Rectal smooth muscle tissue (tissue), 1 donor: ENCODE measurements around the gene ULK4.

Experiments used
- H3K27ac ChIP-seq: one replicate; pipeline ENCODE4 v1.7.0; 2013; ENCODE audit warnings: low read depth, low read length, inconsistent platforms
- H3K27me3 ChIP-seq: one replicate; pipeline ENCODE4 v1.7.0; 2013; ENCODE audit warnings: low read length; ENCODE audit not compliant: control insufficient read depth, insufficient read depth
- H3K36me3 ChIP-seq: one replicate; pipeline ENCODE4 v1.7.0; 2013; ENCODE audit warnings: low read length; ENCODE audit not compliant: control insufficient read depth, insufficient read depth
- H3K4me1 ChIP-seq: one replicate; pipeline ENCODE4 v1.7.0; 2013; ENCODE audit warnings: low read length; ENCODE audit not compliant: control insufficient read depth, insufficient read depth
- H3K4me3 ChIP-seq: one replicate; pipeline ENCODE4 v1.7.0; 2013; ENCODE audit warnings: low read length
- H3K9ac ChIP-seq: one replicate; pipeline ENCODE4 v1.7.0; 2013; ENCODE audit warnings: low read length

The ULK4 gene

DNA sequence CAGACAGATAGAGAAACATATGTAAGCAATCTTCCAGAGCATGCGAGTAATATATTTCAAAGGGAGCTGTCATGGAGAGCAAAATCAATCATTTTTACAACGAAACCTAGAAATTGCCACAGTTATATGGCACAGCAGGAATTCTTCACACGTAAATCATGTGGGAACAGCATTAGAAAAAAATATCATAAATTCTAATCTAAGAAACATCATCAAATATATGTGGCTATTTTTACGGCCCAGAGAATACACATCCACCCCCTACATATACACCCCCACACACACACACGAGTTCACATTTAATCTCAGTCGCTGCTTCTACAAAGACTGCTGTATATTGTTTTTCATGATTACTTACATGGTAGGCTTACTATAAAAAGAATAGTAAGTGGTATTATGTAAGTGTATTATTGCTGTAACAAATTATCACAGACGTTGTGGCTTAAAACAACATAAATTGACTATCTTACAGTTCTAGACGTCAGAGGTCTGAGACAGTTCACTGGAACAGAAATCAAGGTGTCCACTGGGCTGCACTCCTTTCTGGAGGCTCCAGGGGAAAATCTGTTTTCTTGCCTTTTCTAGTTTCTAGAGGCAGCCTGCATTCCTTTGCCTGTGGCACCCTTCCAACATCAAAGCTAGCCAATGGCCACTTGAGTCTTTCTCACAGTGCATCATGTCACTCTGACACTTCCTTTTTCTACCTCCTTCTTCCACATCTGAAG is 363.3 kb downstream of the ULK4 start:
- H3K9ac ChIP-seq = no peak overlapping the region
- no peak overlapping the region for H3K4me3 ChIP-seq
- no peaks in the 10 kb centered on the region for H3K36me3 ChIP-seq
- no peaks in the 10 kb centered on the region for H3K27me3 ChIP-seq
- peaks cover 5% of the 10 kb centered on the region for H3K4me1 ChIP-seq
- no peak overlapping the region for H3K27ac ChIP-seq

DNA sequence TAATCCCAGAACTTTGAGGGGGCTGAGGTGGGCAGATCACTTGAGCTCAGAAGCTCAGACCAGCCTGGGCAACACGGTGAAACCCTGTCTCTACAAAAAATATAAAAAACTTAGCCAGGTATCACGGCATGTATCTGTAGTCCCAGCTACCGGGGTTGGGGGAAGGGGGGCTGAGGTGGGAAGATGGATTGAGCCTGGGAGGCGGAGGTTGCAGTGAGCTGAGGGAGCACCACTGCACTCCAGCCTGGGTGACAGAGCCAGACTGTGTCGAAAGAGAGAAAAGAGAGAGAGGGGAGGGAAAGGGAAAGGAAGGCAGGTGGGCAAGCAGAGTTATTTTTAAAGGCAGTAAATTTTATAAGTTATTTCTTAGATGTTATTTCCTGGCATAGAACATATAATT is 368.1 kb downstream of the ULK4 start:
- no peaks in the 10 kb centered on the region for H3K27me3 ChIP-seq
- no peak overlapping the region for H3K4me3 ChIP-seq
- H3K36me3 ChIP-seq = no peaks in the 10 kb centered on the region
- no peak overlapping the region for H3K9ac ChIP-seq
- no peak overlapping the region for H3K27ac ChIP-seq
- H3K4me1 ChIP-seq = peaks cover under 1% of the 10 kb centered on the region

DNA sequence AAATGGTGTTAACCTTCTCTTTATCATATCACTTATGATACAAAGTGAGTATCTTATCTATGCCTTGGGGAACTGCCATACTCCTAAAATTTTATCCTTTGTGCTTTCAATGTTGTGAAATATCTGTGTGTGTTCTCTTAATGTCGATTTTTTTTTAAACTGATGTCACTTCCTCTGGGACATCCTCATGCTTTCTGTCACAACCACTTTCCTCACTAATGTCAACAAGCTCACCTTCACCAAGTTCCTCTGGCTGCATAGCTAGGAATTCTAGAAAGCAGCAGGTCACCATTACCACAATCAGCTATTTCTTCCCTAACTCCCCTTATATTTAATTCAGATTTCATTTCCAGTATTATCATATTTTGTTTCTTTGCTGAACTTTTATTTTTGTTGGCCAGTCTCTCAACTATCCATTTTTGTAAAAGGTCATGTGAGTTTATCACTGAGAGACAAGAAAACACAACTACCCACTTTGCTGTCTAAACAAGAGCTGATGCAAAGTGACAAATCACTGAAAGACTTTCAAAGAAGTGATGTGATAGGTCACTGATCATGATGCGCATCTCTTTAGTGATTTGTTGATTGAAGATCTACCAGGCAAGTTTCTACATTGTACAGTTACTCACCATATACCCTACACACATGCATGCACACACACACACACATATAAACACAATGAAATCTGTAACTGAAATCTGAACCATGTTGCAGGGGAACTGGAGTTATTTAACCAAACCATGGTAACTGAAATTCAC is 369.0 kb downstream of the ULK4 start:
- H3K27ac ChIP-seq = no peak overlapping the region
- no peak overlapping the region for H3K4me3 ChIP-seq
- H3K4me1 ChIP-seq = no peaks in the 10 kb centered on the region
- H3K27me3 ChIP-seq = no peaks in the 10 kb centered on the region
- no peaks in the 10 kb centered on the region for H3K36me3 ChIP-seq
- H3K9ac ChIP-seq = no peak overlapping the region

DNA sequence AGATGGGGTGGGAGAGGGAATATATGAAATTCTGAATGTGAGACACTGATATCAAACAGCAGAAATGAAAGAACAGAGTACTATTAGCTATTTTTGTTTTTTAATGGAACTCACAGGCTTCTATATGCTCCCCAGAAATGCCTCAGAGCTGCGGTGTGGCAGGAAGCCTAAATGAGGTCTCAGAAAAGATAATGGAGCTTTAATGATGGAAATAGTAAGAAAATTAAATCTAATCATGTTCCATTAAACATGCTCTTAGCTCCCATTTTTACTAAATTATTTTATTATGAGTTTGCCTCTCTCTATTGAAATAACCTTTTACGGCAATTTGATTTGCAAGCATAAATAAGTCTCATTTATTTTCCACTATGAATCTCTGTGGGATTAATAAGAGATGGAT is 378.9 kb downstream of the ULK4 start:
- H3K27me3 ChIP-seq = no peaks in the 10 kb centered on the region
- H3K4me3 ChIP-seq = no peak overlapping the region
- no peak overlapping the region for H3K9ac ChIP-seq
- H3K4me1 ChIP-seq = no peaks in the 10 kb centered on the region
- H3K27ac ChIP-seq = no peak overlapping the region
- no peaks in the 10 kb centered on the region for H3K36me3 ChIP-seq

DNA sequence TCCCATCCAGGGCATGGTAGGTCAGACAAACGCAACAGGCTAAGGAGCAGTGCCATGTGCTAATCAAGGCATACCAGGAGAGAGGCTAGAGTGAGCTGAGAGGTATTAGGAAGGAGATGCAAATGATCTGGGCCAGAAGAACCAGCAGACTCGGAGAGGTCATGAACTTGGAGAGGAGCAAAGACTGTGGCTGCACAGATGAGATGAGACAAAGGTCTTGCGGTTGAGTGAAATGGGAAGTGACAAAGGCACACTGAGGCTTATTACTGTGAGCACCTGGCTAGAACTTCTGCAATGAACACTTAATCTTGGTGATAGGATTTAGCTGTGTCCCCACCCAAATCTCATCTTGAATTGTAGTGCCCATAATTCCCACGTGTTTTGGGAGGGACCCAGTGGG is 380.2 kb downstream of the ULK4 start:
- H3K27ac ChIP-seq = no peak overlapping the region
- H3K27me3 ChIP-seq = no peaks in the 10 kb centered on the region
- H3K4me1 ChIP-seq = no peaks in the 10 kb centered on the region
- no peaks in the 10 kb centered on the region for H3K36me3 ChIP-seq
- no peak overlapping the region for H3K9ac ChIP-seq
- H3K4me3 ChIP-seq = no peak overlapping the region

DNA sequence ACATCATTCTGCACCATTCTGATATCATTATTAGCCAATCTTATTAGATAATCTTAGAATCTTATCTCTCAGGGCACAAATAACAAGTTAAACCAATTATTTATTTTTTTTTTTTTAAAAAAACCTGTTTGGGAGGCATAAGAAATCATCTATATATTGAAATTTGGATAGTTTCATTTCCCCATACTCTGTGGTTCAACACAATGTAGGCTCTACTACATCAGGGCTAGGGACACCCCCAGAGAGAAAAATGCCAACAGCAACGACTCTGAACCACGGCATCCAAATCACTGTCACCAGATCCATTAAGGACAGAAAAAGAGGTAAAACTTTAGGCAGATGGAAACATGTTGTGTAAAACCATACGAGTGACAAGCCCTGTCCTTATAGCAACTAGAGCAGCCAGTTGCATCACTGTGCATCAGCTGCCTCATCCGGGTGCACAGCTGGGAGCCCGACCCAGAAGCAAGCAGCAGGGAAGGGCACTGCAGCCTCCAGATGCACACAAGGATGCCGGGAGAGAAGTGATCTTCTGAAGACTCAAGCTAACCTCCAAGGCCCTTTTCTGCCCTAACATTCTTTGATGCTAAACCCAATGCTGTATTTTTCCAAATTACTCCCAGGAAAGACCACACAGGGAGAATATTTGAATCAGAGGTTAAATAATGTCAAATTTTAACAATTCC is 381.5 kb downstream of the ULK4 start:
- H3K9ac ChIP-seq = no peak overlapping the region
- H3K36me3 ChIP-seq = no peaks in the 10 kb centered on the region
- H3K4me3 ChIP-seq = no peak overlapping the region
- no peak overlapping the region for H3K27ac ChIP-seq
- no peaks in the 10 kb centered on the region for H3K27me3 ChIP-seq
- H3K4me1 ChIP-seq = no peaks in the 10 kb centered on the region

DNA sequence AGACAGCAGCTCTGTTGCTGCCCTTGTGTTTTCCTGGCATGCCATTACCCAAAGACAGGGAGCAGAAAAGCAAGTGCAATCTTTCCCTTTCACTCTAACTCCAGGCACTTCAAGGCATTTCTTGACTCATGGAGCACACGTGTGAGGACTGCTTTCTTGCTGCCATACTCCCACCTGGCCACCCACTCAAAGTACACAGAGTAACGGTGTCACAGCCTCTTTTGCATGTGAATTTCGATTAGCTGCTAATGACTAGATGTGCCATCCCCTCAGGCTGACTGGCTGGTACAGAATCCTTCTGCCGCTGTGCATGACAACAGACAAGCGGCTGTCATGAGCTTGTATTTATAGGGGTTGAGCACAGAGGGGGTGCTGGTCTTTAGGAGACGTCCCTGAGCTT is 382.0 kb downstream of the ULK4 start:
- Histone ChIP-seq H3K4me3 (no peak overlapping the region), H3K36me3 (no peaks in the 10 kb centered on the region), H3K9ac (no peak overlapping the region), H3K27me3 (no peaks in the 10 kb centered on the region), H3K4me1 (no peaks in the 10 kb centered on the region), H3K27ac (no peak overlapping the region)

DNA sequence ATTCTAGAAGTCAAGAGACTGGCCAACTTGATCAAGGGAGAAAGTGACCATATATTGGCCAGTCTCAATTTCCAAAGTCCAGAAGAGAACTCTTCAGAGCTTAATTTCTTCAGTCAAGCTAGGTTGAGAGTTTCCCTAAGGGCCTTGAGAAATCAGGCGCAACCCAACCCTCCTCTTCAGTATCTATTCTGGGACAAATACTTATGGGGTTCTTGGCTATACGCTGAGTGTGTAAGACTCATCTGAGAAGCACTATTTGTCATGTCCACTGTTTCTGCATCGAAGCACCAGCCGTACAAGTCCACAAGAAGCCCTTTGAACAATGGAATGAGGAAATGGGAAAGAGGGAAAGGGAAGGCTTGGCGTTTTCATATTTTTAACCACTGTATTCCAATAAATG is 383.1 kb downstream of the ULK4 start:
- H3K4me1 ChIP-seq = no peaks in the 10 kb centered on the region
- H3K27me3 ChIP-seq = no peaks in the 10 kb centered on the region
- no peak overlapping the region for H3K9ac ChIP-seq
- H3K27ac ChIP-seq = no peak overlapping the region
- H3K4me3 ChIP-seq = no peak overlapping the region
- H3K36me3 ChIP-seq = no peaks in the 10 kb centered on the region

DNA sequence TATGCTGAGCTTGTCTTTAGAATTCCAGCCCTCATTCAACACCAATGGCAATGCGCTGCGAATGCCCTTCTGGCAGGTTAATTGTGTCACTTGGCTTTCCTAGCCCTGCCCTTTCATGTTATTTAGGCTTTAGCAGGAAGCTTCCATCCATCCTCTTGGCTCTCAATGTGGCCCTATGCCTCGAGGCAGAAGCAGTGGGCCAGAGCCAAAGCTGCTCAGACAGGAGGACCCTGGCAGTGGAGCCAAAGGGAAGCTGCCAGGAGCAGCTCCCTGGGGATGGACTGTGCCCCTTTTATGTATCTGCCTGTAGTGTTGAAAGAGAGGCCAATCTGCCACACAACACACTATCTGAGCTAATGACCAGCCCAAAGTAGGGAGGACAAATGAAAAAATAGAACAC is 386.2 kb downstream of the ULK4 start:
- Histone ChIP-seq H3K27ac (no peak overlapping the region), H3K9ac (no peak overlapping the region), H3K4me3 (no peak overlapping the region), H3K4me1 (no peaks in the 10 kb centered on the region), H3K36me3 (no peaks in the 10 kb centered on the region), H3K27me3 (no peaks in the 10 kb centered on the region)

DNA sequence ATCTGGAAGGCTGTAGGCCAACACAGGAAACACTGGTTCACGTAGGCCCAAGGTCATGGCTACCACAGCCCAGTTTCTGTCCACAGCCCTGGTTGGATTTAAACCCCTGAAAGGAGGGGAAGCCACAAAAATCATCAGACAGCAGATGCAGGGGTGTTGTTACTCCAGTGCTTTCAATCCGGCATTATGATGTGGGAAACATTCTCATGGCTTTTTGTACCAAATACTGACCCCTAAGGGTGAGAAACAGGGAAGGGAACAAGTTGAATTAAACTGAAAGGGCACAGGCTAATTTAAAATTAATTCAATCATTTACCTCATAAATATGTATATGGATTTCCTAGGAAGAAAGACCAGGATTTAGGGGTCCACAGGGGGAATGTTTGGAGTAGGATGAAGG is 387.0 kb downstream of the ULK4 start:
- Histone ChIP-seq H3K36me3 (no peaks in the 10 kb centered on the region), H3K4me1 (no peaks in the 10 kb centered on the region), H3K27ac (no peak overlapping the region), H3K27me3 (no peaks in the 10 kb centered on the region), H3K9ac (no peak overlapping the region), H3K4me3 (no peak overlapping the region)

DNA sequence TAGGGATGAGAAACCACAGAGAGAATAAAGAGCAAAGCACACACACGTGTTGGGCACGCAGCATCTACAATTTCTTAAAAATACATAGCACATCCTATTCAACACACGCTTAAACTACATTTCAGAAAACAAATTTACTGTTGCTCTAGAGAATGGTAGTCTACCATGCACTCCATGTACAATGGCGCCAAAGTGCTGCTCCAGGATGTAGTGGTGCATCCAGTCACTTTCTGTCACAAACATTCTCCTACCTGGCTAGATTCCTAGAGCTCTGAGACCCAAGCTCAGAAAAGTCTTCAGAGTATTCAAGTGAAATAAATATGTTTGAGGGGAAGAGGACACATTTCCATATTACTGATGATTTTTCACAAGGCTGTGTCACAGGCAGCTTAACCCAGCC is 388.3 kb downstream of the ULK4 start:
- no peaks in the 10 kb centered on the region for H3K27me3 ChIP-seq
- H3K36me3 ChIP-seq = no peaks in the 10 kb centered on the region
- no peaks in the 10 kb centered on the region for H3K4me1 ChIP-seq
- H3K9ac ChIP-seq = no peak overlapping the region
- H3K27ac ChIP-seq = no peak overlapping the region
- no peak overlapping the region for H3K4me3 ChIP-seq

DNA sequence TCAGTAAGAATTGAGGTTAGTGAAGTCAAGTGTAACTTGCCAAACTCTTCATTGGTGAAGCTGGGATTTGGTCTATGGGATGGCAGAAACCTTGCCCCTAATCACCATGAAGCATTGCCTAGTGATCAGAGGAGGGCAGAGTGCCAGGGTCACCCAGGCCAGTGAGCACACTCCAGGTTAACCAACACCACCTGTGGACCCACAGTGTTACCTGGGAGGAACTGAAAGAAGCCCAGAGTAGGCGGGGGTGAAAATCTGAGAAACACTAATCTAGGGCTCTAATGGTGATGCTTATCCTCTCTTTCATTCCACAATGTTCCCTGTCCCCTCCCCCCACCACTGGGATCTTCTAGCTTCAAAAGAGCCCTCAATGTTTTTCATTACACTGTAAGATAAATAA is 389.8 kb downstream of the ULK4 start:
- H3K9ac ChIP-seq = no peak overlapping the region
- H3K4me3 ChIP-seq = no peak overlapping the region
- no peaks in the 10 kb centered on the region for H3K36me3 ChIP-seq
- H3K27ac ChIP-seq = no peak overlapping the region
- no peaks in the 10 kb centered on the region for H3K4me1 ChIP-seq
- no peaks in the 10 kb centered on the region for H3K27me3 ChIP-seq
